Omental fat pad (tissue), 4 donors: Measurements from ENCODE around the gene ACAT2. TPM values are rescaled to one million over a fixed set of nuclear protein-coding genes. Genes with fewer than 3 reads are reported as not detected.

Source experiments
- ATAC-seq: fragments of 150-250 bp; one replicate; pipeline ENCODE4 v1.9.1; 2016; ENCODE audit warnings: mild to moderate bottlenecking, moderate library complexity; ENCODE audit not compliant: low FRiP score
- DNase-seq: peaks from one replicate; pipeline ENCODE4 v3.0.0-alpha.2; 2019; ENCODE audit warnings: low spot score
- total RNA-seq, 4 donors: library from RNA; depleted of rRNA; stranded (reverse); fragments of >200 nt; gene quantifications; one replicate each; pipeline ENCODE4 v1.1.0, GENCODE V29; 2016
- TF ChIP-seq, protein P1 (sequence below), 3 donors: fragments of 450-650 bp; IDR thresholded peaks; one replicate each; pipeline ENCODE4 v1.5.1; 2016 to 2017; ENCODE audit warnings: antibody characterized with exemption in 3 of 3, mild to moderate bottlenecking in 3 of 3, moderate library complexity in 2 of 3

ACAT2 gene
- total RNA-seq, 4 donors from 2014 or later: 4.6 to 15.1 (median 6.5) TPM

DNA sequence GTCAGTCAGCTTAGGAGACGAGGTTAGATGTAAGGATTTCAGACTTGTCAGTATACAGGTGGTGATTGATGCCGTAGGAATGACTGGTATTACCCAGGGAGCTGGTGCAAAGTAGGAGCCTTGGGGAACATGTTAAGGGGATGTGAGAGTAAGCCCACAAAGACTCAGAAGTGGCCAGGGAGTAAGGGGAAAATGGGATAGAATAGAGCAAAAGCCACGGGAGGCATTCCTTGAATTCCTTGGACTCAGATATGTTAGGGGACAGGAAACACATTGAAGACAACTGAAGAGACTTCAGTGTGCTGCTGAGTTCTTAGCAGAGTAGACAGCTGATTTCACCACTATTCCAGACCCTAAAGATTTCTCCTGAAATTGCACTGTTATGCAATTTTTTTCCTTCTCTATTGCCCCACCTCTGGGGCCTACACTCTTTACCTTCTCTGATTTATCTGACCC is 1.2 kb upstream of the ACAT2 start:
- DNase-seq (no peak), ATAC-seq (no peak)
- TF ChIP-seq, protein P1, sequence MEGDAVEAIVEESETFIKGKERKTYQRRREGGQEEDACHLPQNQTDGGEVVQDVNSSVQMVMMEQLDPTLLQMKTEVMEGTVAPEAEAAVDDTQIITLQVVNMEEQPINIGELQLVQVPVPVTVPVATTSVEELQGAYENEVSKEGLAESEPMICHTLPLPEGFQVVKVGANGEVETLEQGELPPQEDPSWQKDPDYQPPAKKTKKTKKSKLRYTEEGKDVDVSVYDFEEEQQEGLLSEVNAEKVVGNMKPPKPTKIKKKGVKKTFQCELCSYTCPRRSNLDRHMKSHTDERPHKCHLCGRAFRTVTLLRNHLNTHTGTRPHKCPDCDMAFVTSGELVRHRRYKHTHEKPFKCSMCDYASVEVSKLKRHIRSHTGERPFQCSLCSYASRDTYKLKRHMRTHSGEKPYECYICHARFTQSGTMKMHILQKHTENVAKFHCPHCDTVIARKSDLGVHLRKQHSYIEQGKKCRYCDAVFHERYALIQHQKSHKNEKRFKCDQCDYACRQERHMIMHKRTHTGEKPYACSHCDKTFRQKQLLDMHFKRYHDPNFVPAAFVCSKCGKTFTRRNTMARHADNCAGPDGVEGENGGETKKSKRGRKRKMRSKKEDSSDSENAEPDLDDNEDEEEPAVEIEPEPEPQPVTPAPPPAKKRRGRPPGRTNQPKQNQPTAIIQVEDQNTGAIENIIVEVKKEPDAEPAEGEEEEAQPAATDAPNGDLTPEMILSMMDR (IDR thresholded peaks at IDR 0.05): no peak

GRCh38 chr6:159761129-159761872 is 544 bp upstream of the ACAT2 start:
- DNase-seq (no peak), ATAC-seq (peak; percentile 1)
- TF ChIP-seq, protein P1 (IDR thresholded peaks at IDR 0.05): no peak

- no peak for DNase-seq
Measured at GRCh38 chr6:159762681-159763293, 942 bp downstream of the ACAT2 start.

DNA sequence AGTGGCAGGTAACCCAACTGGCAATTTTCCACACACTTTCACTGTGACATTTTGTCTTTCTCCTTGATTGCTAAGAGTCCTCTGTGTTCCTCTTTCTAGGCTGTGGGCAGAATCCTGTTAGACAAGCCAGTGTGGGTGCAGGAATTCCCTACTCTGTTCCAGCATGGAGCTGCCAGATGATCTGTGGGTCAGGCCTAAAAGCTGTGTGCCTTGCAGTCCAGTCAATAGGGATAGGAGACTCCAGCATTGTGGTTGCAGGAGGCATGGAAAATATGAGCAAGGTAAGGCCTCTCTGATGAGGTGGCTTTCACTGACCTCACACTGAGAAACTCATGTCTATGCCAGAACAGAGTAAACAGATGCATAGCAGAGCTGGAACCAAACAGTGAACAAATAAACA is 5.1 kb downstream of the ACAT2 start:
- DNase-seq (no peak), ATAC-seq (no peak)
- TF ChIP-seq, protein P1 (IDR thresholded peaks at IDR 0.05): no peak

More at GRCh38 chr6:159762681-159763293, 942 bp downstream of the ACAT2 start:
- peak; percentile 26 for ATAC-seq
- TF ChIP-seq, protein P1 (IDR thresholded peaks at IDR 0.05): no peak

- no peak for DNase-seq
- ATAC-seq: no peak
- TF ChIP-seq, protein P1 (IDR thresholded peaks at IDR 0.05): no peak
Measured at GRCh38 chr6:159769470-159769869, 7.6 kb downstream of the ACAT2 start.

DNA sequence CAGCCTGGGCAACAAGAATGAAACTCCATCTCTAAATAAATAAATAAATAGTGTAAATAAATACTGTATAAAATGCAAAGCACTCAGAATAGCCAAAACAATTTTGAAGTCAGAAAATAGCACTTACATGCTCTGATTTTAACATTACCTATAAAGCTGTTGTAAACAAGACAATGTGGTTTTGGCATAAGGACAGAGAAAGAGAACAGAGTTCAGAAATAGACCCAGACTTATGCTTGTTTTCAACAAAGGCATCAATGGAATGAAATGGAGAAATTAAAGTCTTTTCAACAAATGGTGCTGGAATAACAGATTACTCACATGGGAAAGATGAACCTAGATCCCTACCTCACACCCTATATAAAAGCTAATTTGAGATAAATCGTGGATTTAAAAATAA is 10.4 kb downstream of the ACAT2 start:
- TF ChIP-seq, protein P1 (IDR thresholded peaks at IDR 0.05): no peak
- no peak for DNase-seq
- ATAC-seq: no peak
